ENCODE results near the gene GALNT17.

- no peak for TF ChIP-seq GATA2 (IDR thresholded peaks at IDR 0.05; ENCODE audit: low read depth, low read length)
- no peak for TF ChIP-seq GATA3 (IDR thresholded peaks at IDR 0.05; ENCODE audit: low read depth, low read length)
Observed at GRCh38 chr7:71308096-71308495, 176.2 kb downstream of the GALNT17 start.

All from SH-SY5Y (cell line).